DND-41 (cell line): Measurements from ENCODE around the gene ABRACL.

Source experiments
- CTCF ChIP-seq: IDR thresholded peaks from 2 replicates; pipeline ENCODE4 v1.5.1; 2012; ENCODE audit warnings: borderline replicate concordance, low read length, moderate library complexity, mild to moderate bottlenecking; ENCODE audit not compliant: poor library complexity, severe bottlenecking; ENCODE audit errors: extremely low read depth
- EZH2 ChIP-seq: IDR thresholded peaks from 3 replicates; pipeline ENCODE4 v1.6.1; 2012; ENCODE audit warnings: borderline replicate concordance, low read depth, mild to moderate bottlenecking, moderate library complexity, low read length, inconsistent platforms; ENCODE audit not compliant: severe bottlenecking

GRCh38 chr6:138987080-138987642, 41.4 kb upstream of the ABRACL start:
- TF ChIP-seq CTCF (no peak), EZH2 (no peak)
